ENCODE data around the gene ROBO2.
"Not testable (repeated sequence)": the region's sequence is repeated elsewhere in the genome, so short reads cannot be mapped to it uniquely, and the experiment has no call there.

Gene ROBO2

GRCh38 chr3:77404871-77405270, 365.0 kb downstream of the ROBO2 start:
- FAIRE-seq: no peak

DNA sequence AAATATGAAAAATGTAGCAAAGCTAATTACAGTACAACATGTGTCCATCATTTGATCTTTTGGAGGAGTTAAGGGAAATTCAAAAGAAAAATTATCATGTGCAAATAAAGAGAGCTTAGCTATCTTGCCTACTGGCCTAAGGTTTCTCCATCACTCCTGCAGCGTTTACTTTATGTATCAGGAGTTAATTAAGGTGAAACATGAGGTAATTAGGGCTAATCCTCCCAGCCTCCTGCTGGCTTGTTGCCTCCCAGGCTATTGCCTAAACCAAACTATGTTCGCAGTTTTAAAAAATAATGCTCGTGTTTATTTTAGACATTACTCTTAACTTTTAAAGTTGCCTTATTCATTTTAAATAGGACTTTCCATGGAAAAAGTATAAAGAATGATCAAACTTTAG, 367.5 kb downstream of the ROBO2 start:
- DNase-seq (ENCODE audit: insufficient read length, low spot score) (no peak), FAIRE-seq (peak; percentile 95)
- TF ChIP-seq CTCF (IDR thresholded peaks at IDR 0.05; ENCODE audit: insufficient read depth, missing control alignments): no peak

More at GRCh38 chr3:77404871-77405270, 365.0 kb downstream of the ROBO2 start:
- no peak for TF ChIP-seq CTCF (IDR thresholded peaks at IDR 0.05; ENCODE audit: insufficient read depth, missing control alignments)
- no peak for DNase-seq (ENCODE audit: insufficient read length, low spot score)

DNA sequence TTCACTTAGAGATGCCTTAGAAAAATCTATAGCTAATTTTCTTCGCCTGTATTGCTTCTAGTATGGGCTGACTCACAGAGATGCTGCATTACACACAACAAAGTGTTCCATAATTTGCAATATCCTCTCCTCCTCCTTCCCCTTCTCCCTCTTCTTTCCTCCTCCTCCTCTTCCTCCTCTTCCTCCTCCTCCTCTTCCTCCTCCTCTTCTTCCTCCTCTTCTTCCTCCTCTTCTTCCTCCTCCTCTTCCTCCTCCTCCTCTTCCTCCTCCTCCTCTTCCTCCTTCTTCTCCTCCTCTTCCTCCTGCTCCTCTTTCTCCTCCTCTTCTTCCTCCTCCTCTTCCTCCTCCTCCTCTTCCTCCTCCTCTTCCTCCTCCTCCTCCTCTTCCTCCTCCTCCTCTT, 370.4 kb downstream of the ROBO2 start:
- not testable (repeated sequence) for FAIRE-seq

GRCh38 chr3:77411334-77411733, 371.4 kb downstream of the ROBO2 start:
- TF ChIP-seq CTCF (IDR thresholded peaks at IDR 0.05; ENCODE audit: insufficient read depth, missing control alignments): no peak
- DNase-seq (ENCODE audit: insufficient read length, low spot score) (no peak), FAIRE-seq (no peak)

More for the DNA sequence above, 370.4 kb downstream of the ROBO2 start:
- not testable (repeated sequence) for DNase-seq (ENCODE audit: insufficient read length, low spot score)

DNA sequence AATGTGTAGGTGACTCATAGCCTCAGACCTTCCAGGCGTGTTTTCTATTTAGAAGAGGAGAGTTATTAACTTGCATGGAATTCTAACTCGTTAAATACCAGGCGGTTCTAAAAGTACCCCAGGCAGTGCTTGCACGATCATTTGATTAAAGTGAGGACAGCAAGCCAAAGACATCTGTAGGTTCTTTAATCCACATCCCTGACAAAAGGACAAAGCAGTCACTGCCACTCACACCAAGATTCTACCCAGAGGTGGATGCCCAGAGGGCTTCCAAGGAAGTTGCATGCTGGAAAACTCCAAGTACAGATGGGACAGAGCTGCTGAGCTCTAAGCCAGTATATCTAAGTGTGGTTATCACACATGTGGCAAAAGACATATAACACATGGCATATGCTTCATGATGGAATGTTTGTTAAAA, 372.1 kb downstream of the ROBO2 start:
- TF ChIP-seq CTCF (IDR thresholded peaks at IDR 0.05; ENCODE audit: insufficient read depth, missing control alignments): no peak
- FAIRE-seq: no peak
- no peak for DNase-seq (ENCODE audit: insufficient read length, low spot score)

GRCh38 chr3:77412584-77412983, 372.7 kb downstream of the ROBO2 start:
- TF ChIP-seq CTCF (IDR thresholded peaks at IDR 0.05; ENCODE audit: insufficient read depth, missing control alignments): no peak
- DNase-seq (ENCODE audit: insufficient read length, low spot score) (no peak), FAIRE-seq (no peak)

DNA sequence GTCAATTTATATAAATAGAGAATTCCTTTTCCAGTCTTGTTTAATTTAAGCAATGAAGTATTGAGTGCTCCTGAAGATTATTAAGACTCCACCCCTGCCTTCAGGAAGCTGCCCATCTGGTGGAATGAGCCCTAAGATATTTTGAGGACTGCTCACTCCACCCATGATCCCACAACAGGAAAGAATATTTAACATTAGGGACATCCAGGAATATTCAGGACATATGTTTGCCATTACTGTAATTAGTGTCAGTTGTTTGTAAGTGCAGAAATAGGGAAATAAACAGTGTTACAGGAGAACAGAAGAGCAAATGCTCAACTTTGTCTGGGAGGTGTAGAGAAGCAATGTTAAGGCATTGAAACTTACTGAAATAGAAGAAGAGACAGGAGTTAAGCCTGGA, 375.0 kb downstream of the ROBO2 start:
- no peak for DNase-seq (ENCODE audit: insufficient read length, low spot score)
- FAIRE-seq: no peak

More for the DNA sequence above, 375.0 kb downstream of the ROBO2 start:
- TF ChIP-seq CTCF (IDR thresholded peaks at IDR 0.05; ENCODE audit: insufficient read depth, missing control alignments): no peak

Data from D721Med (cell line).